Upper lobe of left lung (tissue), 6 donors: Measurements from ENCODE around the gene FBL. TPM values are rescaled to one million over a fixed set of nuclear protein-coding genes. Genes with fewer than 3 reads are reported as not detected.

ENCODE experiments used
- ATAC-seq, 2 donors: fragments of 200-7000 bp; cut with Tn5 transposase; one replicate each; pipeline ENCODE4 v1.9.1; 2022; ENCODE audit warnings: mild to moderate bottlenecking in 2 of 2, moderate library complexity in 2 of 2; ENCODE audit not compliant: low FRiP score in 2 of 2
- DNase-seq, 2 donors: peaks; one replicate each; pipeline ENCODE4 v3.0.0-alpha.2; 2019 to 2020
- H3K27ac ChIP-seq, 4 donors: fragments of 200-600 bp; sonication (generic); one replicate each; pipeline ENCODE4 v1.5.1; 2016 to 2019
- H3K27me3 ChIP-seq, 4 donors: fragments of 200-600 bp; sonication (generic); one replicate each; pipeline ENCODE4 v1.5.1; 2017 to 2019
- H3K36me3 ChIP-seq, 4 donors: fragments of 200-600 bp; sonication (generic); one replicate each; pipeline ENCODE4 v1.5.1; 2016 to 2019
- H3K4me1 ChIP-seq, 4 donors: fragments of 200-600 bp; sonication (generic); one replicate each; pipeline ENCODE4 v1.5.1; 2018 to 2019
- H3K4me3 ChIP-seq, 4 donors: fragments of 200-600 bp; sonication (generic); one replicate each; pipeline ENCODE4 v1.5.1; 2017 to 2019; ENCODE audit warnings: mild to moderate bottlenecking in 2 of 4, moderate library complexity in 1 of 4
- H3K9me3 ChIP-seq, 4 donors: fragments of 200-600 bp; sonication (generic); one replicate each; pipeline ENCODE4 v1.5.1; 2018 to 2019
- CTCF ChIP-seq, 6 experiments: fragments of 450-650 bp in 4 of 6; fragments of 200-600 bp in 2 of 6; sonication (generic) in 2 of 6; IDR thresholded peaks; one replicate each; pipeline ENCODE4 v1.5.1; 2016 to 2019; ENCODE audit warnings: antibody characterized with exemption in 6 of 6
- EP300 ChIP-seq, 4 donors: sonication (generic); formaldehyde crosslinking; IDR thresholded peaks; one replicate each; pipeline ENCODE4 v1.5.1; 2017; ENCODE audit warnings: antibody characterized with exemption in 4 of 4, control low read depth in 2 of 4
- POLR2A ChIP-seq, 4 donors: fragments of 450-650 bp; IDR thresholded peaks; one replicate each; pipeline ENCODE4 v1.5.1; 2016 to 2017; ENCODE audit warnings: antibody characterized with exemption in 4 of 4, mild to moderate bottlenecking in 2 of 4
- POLR2AphosphoS5 ChIP-seq, 2 donors: sonication (generic); formaldehyde crosslinking; IDR thresholded peaks; one replicate each; pipeline ENCODE4 v1.5.1; 2017; ENCODE audit warnings: antibody characterized with exemption in 2 of 2
- WGBS, 2 donors: methylation state at CpG; one replicate each; pipeline ENCODE4 v1.1.5; 2017 to 2018; 5-methylcytosine and 5-hydroxymethylcytosine counted together
- total RNA-seq, 6 donors: library from RNA; depleted of rRNA in 4 of 6; stranded (reverse); fragments of >200 nt in 4 of 6; gene quantifications; one replicate each; pipeline versions ENCODE4 v1.1.0 to v1.2.1, GENCODE V29; 2016 to 2021
- donor health status: DM: no; HTN: no; CAD: no; lungs with moderate emphysema.
- donor health status: DM: no; HTN: yes; CAD: no; lungs with severe emphysema.

FBL gene
- total RNA-seq, 6 donors from 2014 or later: 75.4 to 143 (median 110) TPM

GRCh38 chr19:39828015-39828653, 18.0 kb downstream of the FBL start:
- H3K9me3 ChIP-seq: no peaks in the 10 kb centered on the region
- no peaks in the 10 kb centered on the region for H3K27me3 ChIP-seq
- no peak overlapping the region for H3K27ac ChIP-seq
- H3K36me3 ChIP-seq: peaks cover 32 to 63% (median 52%) of the 10 kb centered on the region in 4 donors
- TF ChIP-seq POLR2A (IDR thresholded peaks at IDR 0.05): no peak
- no peak for TF ChIP-seq POLR2AphosphoS5 (IDR thresholded peaks at IDR 0.05)
- no peak for TF ChIP-seq CTCF (IDR thresholded peaks at IDR 0.05)
- no peak for TF ChIP-seq EP300 (IDR thresholded peaks at IDR 0.05)
- H3K4me3 ChIP-seq: peak overlapping the region in 1 of 4 donors; percentile 15
- no peak for ATAC-seq
- DNase-seq: peak in 1 of 2 donors; percentile 50
- 86 to 90% methylated on average over 16 to 26 of the region's 26 CpGs for WGBS, 2 donors
- peaks cover 17 to 37% (median 25%) of the 10 kb centered on the region in 4 donors for H3K4me1 ChIP-seq

GRCh38 chr19:39827216-39827615, 19.0 kb downstream of the FBL start:
- DNase-seq (peak in 1 of 2 donors; percentile 66), ATAC-seq (no peak)
- Histone ChIP-seq H3K36me3 (peaks cover 32 to 63% (median 52%) of the 10 kb centered on the region in 4 donors), H3K9me3 (no peaks in the 10 kb centered on the region), H3K27me3 (no peaks in the 10 kb centered on the region), H3K4me1 (peaks cover 8 to 33% (median 16%) of the 10 kb centered on the region in 4 donors), H3K27ac (no peak overlapping the region), H3K4me3 (no peak overlapping the region)
- 83 to 93% methylated on average over 5 to 13 of the region's 13 CpGs for WGBS, 2 donors
- no peak for TF ChIP-seq POLR2A (IDR thresholded peaks at IDR 0.05)
- no peak for TF ChIP-seq EP300 (IDR thresholded peaks at IDR 0.05)
- TF ChIP-seq CTCF (IDR thresholded peaks at IDR 0.05): no peak
- no peak for TF ChIP-seq POLR2AphosphoS5 (IDR thresholded peaks at IDR 0.05)

- no peak overlapping the region for H3K27ac ChIP-seq
- no peak for ATAC-seq
- no peaks in the 10 kb centered on the region for H3K27me3 ChIP-seq
- no peaks in the 10 kb centered on the region for H3K9me3 ChIP-seq
- peaks cover 32 to 60% (median 52%) of the 10 kb centered on the region in 4 donors for H3K36me3 ChIP-seq
- H3K4me3 ChIP-seq: no peak overlapping the region
- DNase-seq: peak in 1 of 2 donors; percentile 85
- 90 to 94% methylated on average over 27 to 35 of the region's 35 CpGs for WGBS, 2 donors
- TF ChIP-seq POLR2AphosphoS5 (IDR thresholded peaks at IDR 0.05): no peak
- TF ChIP-seq POLR2A (IDR thresholded peaks at IDR 0.05): no peak
- no peak for TF ChIP-seq EP300 (IDR thresholded peaks at IDR 0.05)
- no peak for TF ChIP-seq CTCF (IDR thresholded peaks at IDR 0.05)
- H3K4me1 ChIP-seq: peaks cover 7 to 26% (median 11%) of the 10 kb centered on the region in 4 donors
Measured at GRCh38 chr19:39826311-39826945, 19.8 kb downstream of the FBL start.

GRCh38 chr19:39825531-39826076, 20.6 kb downstream of the FBL start:
- Histone ChIP-seq H3K27ac (peak overlapping the region in 2 of 4 donors; percentile 58 to 81), H3K9me3 (no peaks in the 10 kb centered on the region), H3K4me1 (peaks cover 7 to 26% (median 11%) of the 10 kb centered on the region in 4 donors), H3K4me3 (no peak overlapping the region), H3K27me3 (no peaks in the 10 kb centered on the region), H3K36me3 (peaks cover 31 to 54% (median 47%) of the 10 kb centered on the region in 4 donors)
- ATAC-seq (no peak), DNase-seq (peak in 1 of 2 donors; percentile 74)
- TF ChIP-seq EP300 (IDR thresholded peaks at IDR 0.05): no peak
- no peak for TF ChIP-seq POLR2AphosphoS5 (IDR thresholded peaks at IDR 0.05)
- no peak for TF ChIP-seq POLR2A (IDR thresholded peaks at IDR 0.05)
- TF ChIP-seq CTCF (IDR thresholded peaks at IDR 0.05): no peak
- WGBS, 2 donors: 91 to 92% methylated on average over 11 to 15 of the region's 17 CpGs
